GM20000 (cell line): ENCODE data around the gene ZNF473.

ENCODE experiments used
- DNase-seq: peaks from one replicate; pipeline ENCODE4 v3.0.0; 2012; ENCODE audit warnings: low spot score
- CTCF ChIP-seq: IDR thresholded peaks from 2 replicates; pipeline ENCODE4 v1.5.1; 2012; ENCODE audit warnings: mild to moderate bottlenecking, control low read depth; ENCODE audit errors: extremely low read depth, missing control alignments

The ZNF473 gene

GRCh38 chr19:50036908-50037307 is 11.1 kb downstream of the ZNF473 start:
- no peak for DNase-seq
- no peak for TF ChIP-seq CTCF

- no peak for TF ChIP-seq CTCF
- no peak for DNase-seq
These were observed 14.2 kb downstream of the ZNF473 start for GRCh38 chr19:50039968-50040367.

GRCh38 chr19:50040967-50041366 is 15.2 kb downstream of the ZNF473 start:
- TF ChIP-seq CTCF, result no peak
- DNase-seq, result no peak

DNA sequence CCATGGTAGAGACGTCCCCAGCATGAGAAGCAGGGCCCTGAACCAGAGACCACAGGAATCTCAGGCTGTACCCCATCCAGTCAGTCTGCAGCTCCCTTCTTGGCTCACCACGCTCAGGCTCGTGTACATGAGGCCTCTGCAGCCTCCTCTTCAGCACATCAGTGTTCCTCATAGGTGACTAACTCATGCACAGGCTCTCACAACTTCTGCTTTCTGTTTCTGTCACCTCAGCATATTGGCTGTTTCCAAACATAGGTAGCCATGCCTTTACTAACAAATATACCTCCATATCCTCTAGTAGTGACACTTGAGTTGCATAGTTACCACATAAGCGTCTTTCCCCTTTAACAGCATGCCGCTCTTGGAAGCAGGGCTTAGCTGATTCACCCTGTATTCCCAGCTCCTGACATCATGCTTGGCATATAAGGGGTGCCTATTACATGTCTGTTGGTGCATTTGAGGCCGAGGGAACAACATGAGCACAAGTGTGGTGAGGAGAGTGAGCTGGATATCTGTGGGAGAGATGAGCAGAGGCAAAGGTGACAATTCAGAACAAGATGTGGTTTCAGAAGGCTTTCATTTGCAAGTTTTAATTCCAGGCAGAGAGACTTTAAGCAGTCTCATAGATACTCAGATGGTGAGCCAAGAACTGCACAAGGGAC is 16.7 kb downstream of the ZNF473 start:
- no peak for DNase-seq
- no peak for TF ChIP-seq CTCF

DNA sequence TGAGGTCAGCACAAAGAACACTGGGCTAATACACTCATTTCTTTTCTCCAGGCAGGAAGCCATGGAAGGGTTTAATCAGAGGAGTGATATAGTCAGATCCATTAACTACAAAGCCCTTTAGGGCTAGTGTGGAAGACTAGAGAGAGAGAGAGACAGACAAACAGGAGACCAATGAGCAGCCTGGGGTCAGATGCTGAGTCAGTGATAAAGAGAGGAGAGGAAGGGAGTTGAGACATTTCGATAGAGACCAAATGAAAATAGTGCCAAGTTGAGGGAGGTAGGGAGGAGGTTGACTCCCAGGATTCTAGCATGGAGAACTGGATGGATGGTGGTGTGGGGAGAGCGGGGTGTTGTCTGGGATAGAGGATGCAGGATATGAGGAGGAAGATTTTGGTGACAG is 18.2 kb downstream of the ZNF473 start:
- DNase-seq, result no peak
- no peak for TF ChIP-seq CTCF

- DNase-seq, result no peak
These were observed 19.1 kb downstream of the ZNF473 start for GRCh38 chr19:50044922-50045321.

More at GRCh38 chr19:50044922-50045321, 19.1 kb downstream of the ZNF473 start:
- no peak for TF ChIP-seq CTCF
